Suppressor macrophage treated with lipopolysaccharide for 1 hour (primary cell): ENCODE results near the gene PLXDC1.

Source experiments
- DNase-seq, 3 donors: peaks; one replicate each; pipeline ENCODE4 v3.0.0-alpha.2; 2020 to 2022

The PLXDC1 gene

GRCh38 chr17:39094607-39095308, 56.7 kb downstream of the PLXDC1 start:
- DNase-seq = peak in 1 of 3 donors; percentile 28

GRCh38 chr17:39092692-39093230, 58.7 kb downstream of the PLXDC1 start:
- DNase-seq = peak; percentile 27 to 41 (median 30)

GRCh38 chr17:39090908-39091665, 60.4 kb downstream of the PLXDC1 start:
- DNase-seq = peak; percentile 39 to 56 (median 44)

- no peak for DNase-seq
These were observed 61.0 kb downstream of the PLXDC1 start for GRCh38 chr17:39090400-39090799.

GRCh38 chr17:39084558-39084957, 66.9 kb downstream of the PLXDC1 start:
- no peak for DNase-seq

- DNase-seq = no peak
These were observed 68.2 kb downstream of the PLXDC1 start for GRCh38 chr17:39083270-39083669.

- DNase-seq = no peak
These were observed 69.0 kb downstream of the PLXDC1 start for GRCh38 chr17:39082482-39082881.

GRCh38 chr17:39081851-39082250, 69.6 kb downstream of the PLXDC1 start:
- no peak for DNase-seq

- DNase-seq = peak; percentile 29 to 56 (median 52)
These were observed 70.9 kb downstream of the PLXDC1 start for GRCh38 chr17:39080421-39081078.

- DNase-seq = no peak
These were observed 71.6 kb downstream of the PLXDC1 start for GRCh38 chr17:39079836-39080235.

- no peak for DNase-seq
These were observed 73.6 kb downstream of the PLXDC1 start for GRCh38 chr17:39077866-39078265.

- DNase-seq = no peak
These were observed 74.2 kb downstream of the PLXDC1 start for GRCh38 chr17:39077252-39077651.

- no peak for DNase-seq
These were observed 76.8 kb downstream of the PLXDC1 start for GRCh38 chr17:39074676-39075075.

GRCh38 chr17:39073916-39074315, 77.5 kb downstream of the PLXDC1 start:
- no peak for DNase-seq

GRCh38 chr17:39073353-39073752, 78.1 kb downstream of the PLXDC1 start:
- no peak for DNase-seq

- no peak for DNase-seq
These were observed 79.9 kb downstream of the PLXDC1 start for GRCh38 chr17:39071573-39071972.

GRCh38 chr17:39069114-39069756, 82.2 kb downstream of the PLXDC1 start:
- peak; percentile 70 to 81 (median 78) for DNase-seq

- DNase-seq = no peak
These were observed 86.6 kb downstream of the PLXDC1 start for GRCh38 chr17:39064819-39065218.

- no peak for DNase-seq
These were observed 87.1 kb downstream of the PLXDC1 start for GRCh38 chr17:39064374-39064773.

- no peak for DNase-seq
These were observed 87.8 kb downstream of the PLXDC1 start for GRCh38 chr17:39063681-39064069.

- no peak for DNase-seq
These were observed 88.4 kb downstream of the PLXDC1 start for GRCh38 chr17:39062846-39063680.

- DNase-seq = no peak
These were observed 92.9 kb downstream of the PLXDC1 start for GRCh38 chr17:39058524-39058923.
